Activated naive CD4-positive, alpha-beta T cell treated with anti-CD3 and anti-CD28 coated beads for 36 hours (primary cell): ENCODE data around the gene KLHL29. TPM values are rescaled to one million over a fixed set of nuclear protein-coding genes. Genes with fewer than 3 reads are reported as not detected.
A peak's percentile ranks its signal among the peaks of the same experiment; 100 is the strongest.
"Not testable (repeated sequence)": the region's sequence is repeated elsewhere in the genome, so short reads cannot be mapped to it uniquely, and the experiment has no call there.

Experiments
- CTCF ChIA-PET: fragments of 350-600 bp; sonication (Branson Sonifier 250); formaldehyde crosslinking; loops from one replicate; lab custom pipeline; 2021; ENCODE audit warnings: antibody characterized with exemption; lab: Charles Lee
- DNase-seq: peaks from one replicate; pipeline ENCODE4 v3.0.0-alpha.2; 2020
- H3K27ac Mint-ChIP-seq: one replicate; pipeline ENCODE4 v1.8.0; 2021; ENCODE audit warnings: mild to moderate bottlenecking, mixed read lengths
- H3K27me3 Mint-ChIP-seq: one replicate; pipeline ENCODE4 v1.8.0; 2021; ENCODE audit warnings: low read depth, mixed read lengths
- H3K36me3 Mint-ChIP-seq: one replicate; pipeline ENCODE4 v1.8.0; 2021; ENCODE audit warnings: low read depth, mixed read lengths
- H3K4me1 Mint-ChIP-seq: one replicate; pipeline ENCODE4 v1.8.0; 2021; ENCODE audit warnings: low read depth, mixed read lengths
- H3K4me3 Mint-ChIP-seq: one replicate; pipeline ENCODE4 v1.8.0; 2021; ENCODE audit warnings: mild to moderate bottlenecking, moderate library complexity, mixed read lengths
- H3K9me3 Mint-ChIP-seq: one replicate; pipeline ENCODE4 v1.8.0; 2021; ENCODE audit warnings: mixed read lengths
- intact Hi-C: fragments of 100-400 bp; cut with micrococcal nuclease; formaldehyde crosslinking; loops from one replicate; pipeline ENCODE4 v1.15.1; 2023
- total RNA-seq, 2 experiments: library from RNA; stranded (reverse); gene quantifications; one replicate each; pipeline ENCODE4 v1.2.3, GENCODE V29; 2021

The KLHL29 gene
- total RNA-seq, result 1 to 10 TPM; 2.4 to 2.9 TPM

DNA sequence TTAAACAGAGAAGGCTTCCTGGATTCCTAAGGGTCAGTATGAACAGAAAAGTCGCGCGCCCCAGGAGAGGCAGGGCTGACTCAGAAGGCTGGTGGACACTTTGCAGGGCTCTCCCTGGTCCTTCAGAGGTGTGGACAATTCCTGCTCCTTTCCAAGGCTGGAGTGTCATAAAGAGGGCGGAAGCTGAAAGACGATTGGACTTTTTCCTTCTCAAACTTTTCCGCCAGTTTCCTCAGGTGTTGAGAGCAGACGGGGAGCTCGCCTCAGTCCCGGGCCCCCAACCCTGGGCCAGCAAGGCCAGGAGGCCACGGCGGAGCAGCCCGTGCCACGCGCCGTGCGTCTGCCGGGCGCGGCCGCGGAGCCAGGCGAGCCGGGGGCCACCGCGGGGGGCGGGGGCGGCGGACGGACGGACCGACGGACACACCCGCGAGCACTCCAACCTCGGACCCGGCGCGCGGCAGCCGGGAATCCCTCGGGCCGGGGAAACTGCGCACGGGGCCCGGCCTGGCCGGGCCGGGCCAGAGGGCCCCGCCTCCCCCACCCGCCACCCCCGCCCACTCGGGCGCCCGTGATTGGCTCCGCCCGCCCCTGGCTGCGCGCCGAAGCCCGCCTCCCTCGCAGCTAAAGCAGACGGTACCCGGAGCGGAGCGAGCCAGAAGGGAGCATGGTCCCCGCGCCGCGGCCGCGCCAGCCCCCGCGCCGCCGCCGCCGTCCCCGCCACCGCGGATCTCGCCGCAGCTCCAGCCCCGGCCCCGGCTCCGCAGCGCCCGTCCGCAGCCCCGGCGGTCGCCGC lies at the start of gene KLHL29:
Gene KLHL29, plus strand, starts transcription at position 629 of the 793 bp plus-strand sequence. CDS start 177,018 bp downstream, outside the sequence.
- H3K27ac Mint-ChIP-seq, result no peak within 1 kb of the TSS

GRCh38 chr2:23335550-23335949 lies 49.4 kb upstream of the KLHL29 start:
- Mint-ChIP-seq H3K27ac (no peak overlapping the region), H3K9me3 (no peaks in the 10 kb centered on the region), H3K4me3 (no peak overlapping the region), H3K27me3 (peaks cover 2% of the 10 kb centered on the region), H3K4me1 (no peaks in the 10 kb centered on the region), H3K36me3 (no peaks in the 10 kb centered on the region)
- intact Hi-C loops, result no loop called here
- no peak for DNase-seq
- CTCF ChIA-PET, result no interaction called here

More for the DNA sequence above, at the start of gene KLHL29:
- CTCF ChIA-PET, result no interaction called here
- no peaks in the 10 kb centered on the region for H3K36me3 Mint-ChIP-seq
- H3K4me1 Mint-ChIP-seq, result peaks cover 32% of the 10 kb centered on the region
- intact Hi-C loops, result loop anchor here (5.0 kb wide), 1 partner anchor 543 kb away; the partner anchor contains the start of gene ATAD2B
- H3K9me3 Mint-ChIP-seq, result no peaks in the 10 kb centered on the region
- peaks cover 38% of the 10 kb centered on the region for H3K27me3 Mint-ChIP-seq
- peak within 1 kb of the TSS; percentile 76 for H3K4me3 Mint-ChIP-seq
- DNase-seq, result peak; percentile 73

DNA sequence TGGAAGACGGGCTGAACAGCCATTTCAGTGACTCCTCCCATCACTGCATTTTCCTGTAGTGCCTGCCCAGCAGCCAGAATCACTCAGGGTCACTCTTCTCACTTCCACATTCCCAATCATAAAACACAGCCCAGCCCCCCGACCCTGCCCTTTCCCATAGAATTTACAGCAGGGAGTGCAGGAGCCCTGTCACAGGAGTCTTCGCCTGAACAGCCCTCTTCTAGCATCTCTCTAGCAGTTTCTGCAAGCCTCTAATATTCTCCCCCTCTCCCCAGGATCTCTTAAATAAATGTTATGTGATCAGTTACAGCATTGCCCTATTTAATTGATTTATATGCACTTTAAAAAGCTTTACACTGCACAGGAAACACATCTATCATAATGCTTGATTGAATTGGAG lies 42.9 kb upstream of the KLHL29 start:
- DNase-seq, result no peak
- Mint-ChIP-seq H3K4me1 (no peaks in the 10 kb centered on the region), H3K9me3 (no peaks in the 10 kb centered on the region), H3K4me3 (no peak overlapping the region), H3K27me3 (peaks cover 12% of the 10 kb centered on the region), H3K36me3 (no peaks in the 10 kb centered on the region), H3K27ac (no peak overlapping the region)
- intact Hi-C loops, result no loop called here
- CTCF ChIA-PET, result no interaction called here

- CTCF ChIA-PET, result no interaction called here
- Mint-ChIP-seq H3K4me1 (no peaks in the 10 kb centered on the region), H3K27me3 (peaks cover 9% of the 10 kb centered on the region), H3K4me3 (no peak overlapping the region), H3K36me3 (no peaks in the 10 kb centered on the region), H3K9me3 (no peaks in the 10 kb centered on the region), H3K27ac (no peak overlapping the region)
- intact Hi-C loops, result no loop called here
- no peak for DNase-seq
These were observed 39.0 kb upstream of the KLHL29 start for GRCh38 chr2:23346029-23346428.

- Mint-ChIP-seq H3K4me1 (no peaks in the 10 kb centered on the region), H3K27ac (no peak overlapping the region), H3K9me3 (no peaks in the 10 kb centered on the region), H3K36me3 (no peaks in the 10 kb centered on the region), H3K27me3 (peaks cover 9% of the 10 kb centered on the region), H3K4me3 (no peak overlapping the region)
- no peak for DNase-seq
- CTCF ChIA-PET, result no interaction called here
- intact Hi-C loops, result no loop called here
These were observed 38.2 kb upstream of the KLHL29 start for GRCh38 chr2:23346781-23347180.

DNA sequence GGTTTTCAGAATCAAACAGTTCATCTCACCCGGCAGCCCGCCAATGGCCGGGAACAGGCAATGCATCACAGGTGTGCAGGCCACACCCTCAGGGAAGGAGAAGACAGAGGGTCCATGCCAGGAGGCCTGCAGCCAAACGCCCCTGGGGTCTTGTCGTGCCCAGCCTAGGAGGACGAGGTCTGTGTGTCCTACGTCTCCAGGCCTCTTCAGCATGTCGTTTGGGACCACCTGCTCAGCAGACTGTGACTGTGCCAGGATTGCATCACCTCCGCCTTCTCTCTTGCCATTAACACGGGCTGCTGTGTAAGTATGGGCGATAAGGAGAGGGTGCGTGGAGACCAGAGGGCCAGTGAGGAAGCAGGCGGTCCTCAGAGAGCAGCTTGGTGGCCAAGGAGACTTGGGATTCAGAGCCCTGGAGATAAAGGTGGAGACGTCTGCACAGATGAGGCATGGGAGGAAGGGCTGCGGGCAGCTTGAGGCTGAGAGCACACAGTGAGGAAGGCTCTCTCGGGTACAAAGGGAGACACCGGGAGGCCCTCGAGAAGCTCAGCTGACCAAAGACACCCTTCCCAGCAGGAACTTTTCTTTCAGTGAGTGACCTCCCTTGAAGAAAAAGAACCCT lies 37.4 kb upstream of the KLHL29 start:
- CTCF ChIA-PET, result no interaction called here
- DNase-seq, result no peak
- H3K9me3 Mint-ChIP-seq, result no peaks in the 10 kb centered on the region
- H3K27ac Mint-ChIP-seq, result no peak overlapping the region
- no peaks in the 10 kb centered on the region for H3K36me3 Mint-ChIP-seq
- no peaks in the 10 kb centered on the region for H3K4me1 Mint-ChIP-seq
- intact Hi-C loops, result no loop called here
- no peak overlapping the region for H3K4me3 Mint-ChIP-seq
- peaks cover 14% of the 10 kb centered on the region for H3K27me3 Mint-ChIP-seq

- H3K4me3 Mint-ChIP-seq, H3K36me3 Mint-ChIP-seq, H3K4me1 Mint-ChIP-seq, CTCF ChIA-PET, H3K27ac Mint-ChIP-seq, H3K9me3 Mint-ChIP-seq, intact Hi-C loops, DNase-seq: not testable (repeated sequence)
- peaks cover 19% of the 10 kb centered on the region for H3K27me3 Mint-ChIP-seq
These were observed 36.9 kb upstream of the KLHL29 start for GRCh38 chr2:23348093-23348481.

GRCh38 chr2:23349508-23349907 lies 35.5 kb upstream of the KLHL29 start:
- H3K4me3 Mint-ChIP-seq, result no peak overlapping the region
- peaks cover 27% of the 10 kb centered on the region for H3K27me3 Mint-ChIP-seq
- intact Hi-C loops, result no loop called here
- H3K9me3 Mint-ChIP-seq, result no peaks in the 10 kb centered on the region
- CTCF ChIA-PET, result no interaction called here
- no peaks in the 10 kb centered on the region for H3K36me3 Mint-ChIP-seq
- DNase-seq, result no peak
- H3K4me1 Mint-ChIP-seq, result no peaks in the 10 kb centered on the region
- H3K27ac Mint-ChIP-seq, result no peak overlapping the region

DNA sequence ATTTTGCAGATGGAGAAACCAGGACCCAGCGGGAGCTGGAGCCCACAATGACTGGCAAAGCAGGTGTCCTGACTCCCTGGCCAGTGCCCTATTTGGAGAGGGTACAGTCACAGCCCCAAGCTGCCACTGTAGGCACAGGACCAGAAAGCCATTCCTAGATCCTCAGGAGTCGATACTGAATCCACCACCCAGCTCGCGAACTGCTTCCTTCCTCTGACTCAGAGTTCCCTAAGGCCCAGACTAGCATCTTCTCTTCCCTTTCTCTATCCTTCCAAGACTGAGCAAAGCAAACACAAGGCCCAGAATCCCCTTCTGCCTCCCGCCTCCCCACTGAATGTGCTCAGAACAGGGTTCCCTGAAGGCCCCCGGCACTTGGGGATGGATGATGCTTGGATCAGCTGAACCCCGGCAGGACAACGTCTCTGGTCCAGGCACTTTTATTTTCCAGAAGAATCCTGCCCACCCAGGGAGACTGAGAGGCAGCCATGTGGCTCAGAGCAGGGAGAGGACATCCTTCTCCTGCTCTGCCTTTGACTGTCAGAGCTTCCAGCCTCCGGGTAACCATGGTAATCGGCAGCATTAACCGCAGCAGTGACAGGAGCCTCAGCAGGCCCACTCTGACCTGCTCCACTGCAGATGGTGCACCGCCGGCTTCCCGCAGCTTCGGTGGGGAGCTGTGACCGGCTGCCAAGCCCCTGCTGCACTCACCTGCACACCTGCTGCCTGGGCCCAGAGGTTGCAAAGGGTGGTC lies 34.8 kb upstream of the KLHL29 start:
- H3K27ac Mint-ChIP-seq, result no peak overlapping the region
- H3K4me1 Mint-ChIP-seq, result no peaks in the 10 kb centered on the region
- intact Hi-C loops, result loop anchor here (5.0 kb wide), 1 partner anchor 448 kb away; no protein-coding TSS in a partner anchor
- no peak overlapping the region for H3K4me3 Mint-ChIP-seq
- CTCF ChIA-PET, result interaction anchor here (1.0 to 2.5 kb wide), 4 partner anchors 7 to 35 kb away, joined by 3 to 12 read pairs (median 4); no protein-coding TSS in a partner anchor
- no peaks in the 10 kb centered on the region for H3K36me3 Mint-ChIP-seq
- peaks cover 32% of the 10 kb centered on the region for H3K27me3 Mint-ChIP-seq
- no peaks in the 10 kb centered on the region for H3K9me3 Mint-ChIP-seq
- no peak for DNase-seq

GRCh38 chr2:23350792-23351355 lies 34.1 kb upstream of the KLHL29 start:
- no peak overlapping the region for H3K4me3 Mint-ChIP-seq
- H3K27me3 Mint-ChIP-seq, result peaks cover 31% of the 10 kb centered on the region
- intact Hi-C loops, result loop anchor here (1.0 to 5.0 kb wide), 2 partner anchors 152 to 449 kb away; no protein-coding TSS in a partner anchor
- CTCF ChIA-PET, result interaction anchor here (0.5 to 2.5 kb wide), 8 partner anchors 8 to 91 kb away, joined by 3 to 12 read pairs (median 3); no protein-coding TSS in a partner anchor
- H3K9me3 Mint-ChIP-seq, result no peaks in the 10 kb centered on the region
- no peaks in the 10 kb centered on the region for H3K4me1 Mint-ChIP-seq
- no peaks in the 10 kb centered on the region for H3K36me3 Mint-ChIP-seq
- DNase-seq, result no peak
- no peak overlapping the region for H3K27ac Mint-ChIP-seq

DNA sequence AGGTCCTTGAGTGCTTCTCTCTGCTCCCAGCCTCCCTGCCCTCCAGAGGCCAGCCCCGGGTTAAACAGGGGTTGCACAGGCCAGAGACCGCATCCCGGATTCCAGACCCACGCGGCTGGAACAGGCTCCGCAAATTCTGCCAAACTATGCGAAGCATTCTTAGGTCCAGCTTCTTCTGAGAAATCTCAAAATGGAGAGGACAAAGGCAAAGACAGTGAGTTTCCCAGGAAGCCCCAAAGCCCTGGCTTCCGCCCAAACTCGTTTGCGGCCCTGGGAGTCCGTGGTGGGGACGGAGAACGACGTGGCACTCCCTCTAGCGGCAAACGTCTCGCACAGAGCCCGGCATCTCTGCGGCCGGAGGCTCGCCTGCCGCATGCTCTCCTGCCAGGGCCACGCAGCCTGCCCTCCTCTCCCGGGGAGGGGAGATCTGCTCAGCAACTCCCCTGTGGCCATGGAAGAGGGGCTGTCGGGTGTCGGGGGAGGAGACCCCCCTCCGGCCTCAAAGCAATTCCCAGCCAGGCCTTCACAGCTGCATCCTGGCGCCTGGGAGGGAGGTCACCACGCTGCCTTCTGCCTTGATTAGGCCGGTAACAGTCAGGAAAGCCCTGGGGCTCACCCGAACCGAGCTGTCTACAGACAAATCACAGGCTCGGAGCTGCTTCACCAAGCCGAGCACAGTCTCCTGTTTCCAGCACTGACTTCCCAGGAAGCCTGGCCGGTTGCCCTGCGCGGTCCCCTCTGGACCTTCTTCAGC lies 33.4 kb upstream of the KLHL29 start:
- peaks cover 25% of the 10 kb centered on the region for H3K27me3 Mint-ChIP-seq
- no peaks in the 10 kb centered on the region for H3K36me3 Mint-ChIP-seq
- peak; percentile 78 for DNase-seq
- H3K9me3 Mint-ChIP-seq, result no peaks in the 10 kb centered on the region
- H3K4me1 Mint-ChIP-seq, result no peaks in the 10 kb centered on the region
- no peak overlapping the region for H3K4me3 Mint-ChIP-seq
- CTCF ChIA-PET, result interaction anchor here (0.5 to 2.5 kb wide), 11 partner anchors 9 to 90 kb away, joined by 3 to 12 read pairs (median 3); no protein-coding TSS in a partner anchor
- intact Hi-C loops, result loop anchor here (1.0 to 5.0 kb wide), 2 partner anchors 152 to 449 kb away; no protein-coding TSS in a partner anchor
- H3K27ac Mint-ChIP-seq, result no peak overlapping the region
